ENCODE data around the gene RSBN1L.
A peak's percentile ranks its signal among the peaks of the same experiment; 100 is the strongest.
"Not testable (repeated sequence)": the region's sequence is repeated elsewhere in the genome, so short reads cannot be mapped to it uniquely, and the experiment has no call there.

RSBN1L gene

DNA sequence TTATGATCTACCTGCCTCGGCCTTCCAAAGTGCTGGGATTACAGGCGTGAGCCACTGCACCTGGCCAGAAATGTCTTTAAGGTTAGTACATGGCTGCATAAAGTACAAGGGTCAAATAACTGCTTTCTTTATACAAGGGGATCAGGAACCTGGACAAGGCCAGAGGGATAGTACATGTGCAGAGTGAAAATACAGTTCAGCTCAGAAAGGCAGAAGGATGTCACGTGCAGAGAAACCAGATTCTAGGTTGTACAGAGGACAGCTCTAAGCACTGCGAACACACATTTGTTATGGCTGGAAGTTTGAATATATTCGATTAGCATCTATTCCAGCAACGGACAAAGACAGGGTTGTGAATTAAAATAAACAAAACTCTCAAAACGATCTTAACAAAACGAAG is 6.0 kb upstream of the RSBN1L start:
- no peak for DNase-seq

DNA sequence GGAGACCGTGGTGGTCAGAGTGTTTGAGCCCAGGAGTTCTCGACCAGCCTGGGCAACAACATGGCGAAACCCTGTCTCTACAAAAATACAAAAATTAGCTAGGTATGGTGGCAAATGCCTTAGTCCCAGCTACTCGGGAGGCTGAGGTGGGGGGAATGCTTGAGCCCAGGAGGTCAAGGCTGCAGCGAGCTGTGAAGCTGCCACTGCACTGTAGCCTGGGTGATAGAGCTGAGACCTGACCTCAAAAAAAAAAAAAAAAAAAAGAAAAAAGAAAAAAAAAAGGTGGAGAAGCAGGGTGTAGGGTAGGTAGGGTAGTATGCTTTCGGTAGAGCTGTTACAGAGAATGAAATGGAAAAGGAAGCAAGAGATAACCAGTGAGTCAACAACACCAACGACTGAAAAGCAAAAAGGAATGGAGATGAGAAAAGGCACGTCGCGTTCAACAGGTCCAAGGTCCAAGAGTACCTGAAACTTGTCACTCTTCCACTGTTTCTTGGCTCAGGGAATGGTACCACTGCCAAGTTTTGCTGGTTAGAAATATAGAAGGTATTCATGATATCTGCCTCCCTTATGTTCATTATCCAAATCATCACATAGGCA is 4.3 kb upstream of the RSBN1L start:
- DNase-seq = no peak

GRCh38 chr7:77693830-77694583 is 2.3 kb upstream of the RSBN1L start:
- DNase-seq = no peak

GRCh38 chr7:77696643-77697534 is 630 bp downstream of the RSBN1L start:
- DNase-seq = peak; percentile 26 to 56

- DNase-seq = peak in 1 of 2 donors; percentile 28
Measured at GRCh38 chr7:77697535-77697831, 1.2 kb downstream of the RSBN1L start.

- no peak for DNase-seq
Measured at GRCh38 chr7:77698042-77698625, 1.9 kb downstream of the RSBN1L start.

GRCh38 chr7:77699056-77699455 is 2.8 kb downstream of the RSBN1L start:
- no peak for DNase-seq

DNA sequence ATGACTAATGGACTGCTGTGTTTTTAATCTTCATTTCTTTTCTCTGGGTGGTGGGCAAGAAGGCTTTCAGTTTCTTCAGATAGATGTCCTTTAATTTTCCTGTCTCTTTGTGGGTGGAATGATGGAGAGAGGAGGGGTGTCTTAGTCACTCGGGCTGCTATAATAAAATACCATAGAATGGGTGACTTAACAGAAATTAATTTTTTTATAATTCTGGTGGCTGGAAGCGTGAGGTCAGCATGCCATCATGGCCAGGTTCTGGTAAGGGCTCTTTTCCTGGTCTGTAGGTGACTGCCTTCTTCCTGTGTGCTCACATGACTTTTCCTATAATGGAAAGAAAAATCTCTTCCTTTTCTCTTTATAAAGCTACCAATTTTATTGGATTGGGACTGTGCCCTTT is 6.3 kb downstream of the RSBN1L start:
- DNase-seq = no peak

GRCh38 chr7:77702968-77703472 is 6.8 kb downstream of the RSBN1L start:
- no peak for DNase-seq

- DNase-seq = not testable (repeated sequence)
Measured at GRCh38 chr7:77703669-77704068, 7.4 kb downstream of the RSBN1L start.

GRCh38 chr7:77707504-77707992 is 11.3 kb downstream of the RSBN1L start:
- DNase-seq = no peak

GRCh38 chr7:77710067-77710466 is 13.8 kb downstream of the RSBN1L start:
- no peak for DNase-seq

DNA sequence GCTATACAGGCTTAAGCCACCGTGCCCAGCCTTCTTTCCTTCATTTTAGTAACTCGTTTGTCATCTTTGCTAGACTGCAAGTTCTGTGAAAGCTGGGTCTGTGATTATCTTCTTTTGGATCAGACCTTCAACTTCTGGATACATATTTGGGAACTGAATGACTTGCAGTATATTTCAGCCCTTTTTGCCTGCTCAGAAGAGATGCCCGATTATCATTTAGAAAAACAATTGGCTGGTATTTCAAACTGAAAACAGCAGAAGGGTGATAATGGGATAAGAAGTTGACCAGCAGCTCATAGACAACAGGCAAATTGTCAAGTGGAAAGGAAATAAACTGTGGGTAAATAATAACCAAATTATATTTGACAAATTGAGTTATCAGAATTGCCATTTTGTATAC is 14.6 kb downstream of the RSBN1L start:
- DNase-seq = no peak

GRCh38 chr7:77714195-77714594 is 17.9 kb downstream of the RSBN1L start:
- no peak for DNase-seq

DNA sequence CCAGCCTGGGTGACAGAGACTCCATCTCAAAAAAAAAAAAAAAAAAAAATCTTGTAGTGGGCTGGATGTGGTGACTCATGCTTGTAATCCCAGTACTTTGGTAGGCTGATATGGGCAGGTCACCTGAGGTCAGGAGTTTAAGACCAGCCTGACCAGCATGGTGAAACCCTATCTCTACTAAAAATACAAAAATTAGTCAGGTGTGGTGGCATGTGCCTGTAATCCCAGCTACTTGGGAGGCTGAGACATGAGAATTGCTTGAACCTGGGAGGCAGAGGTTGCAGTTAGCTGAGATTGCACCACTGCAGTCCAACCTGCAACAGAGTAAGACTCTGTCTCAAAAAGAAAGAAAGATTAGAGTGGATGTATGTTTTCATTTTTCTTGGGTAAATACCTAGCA is 18.7 kb downstream of the RSBN1L start:
- DNase-seq = not testable (repeated sequence)

- no peak for DNase-seq
Measured at GRCh38 chr7:77716804-77717203, 20.5 kb downstream of the RSBN1L start.

DNA sequence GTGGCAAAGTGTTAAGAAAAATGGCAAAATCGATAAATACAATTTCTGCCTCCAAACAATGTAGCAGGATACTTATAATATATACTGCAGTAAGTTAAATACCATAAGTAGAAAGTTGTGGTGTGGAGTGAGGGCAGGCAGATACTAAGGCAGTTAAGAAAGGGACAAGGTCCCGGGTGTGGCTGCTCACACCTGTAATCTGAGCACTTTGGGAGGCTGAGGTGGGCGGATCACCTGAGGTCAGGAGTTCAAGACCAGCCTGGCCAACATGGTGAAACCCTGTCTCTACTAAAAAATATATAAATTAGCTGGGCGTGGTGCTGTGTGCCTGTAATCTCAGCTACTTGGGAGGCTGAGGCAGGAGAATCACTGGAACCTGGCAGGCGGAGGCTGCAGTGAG is 21.3 kb downstream of the RSBN1L start:
- not testable (repeated sequence) for DNase-seq

DNA sequence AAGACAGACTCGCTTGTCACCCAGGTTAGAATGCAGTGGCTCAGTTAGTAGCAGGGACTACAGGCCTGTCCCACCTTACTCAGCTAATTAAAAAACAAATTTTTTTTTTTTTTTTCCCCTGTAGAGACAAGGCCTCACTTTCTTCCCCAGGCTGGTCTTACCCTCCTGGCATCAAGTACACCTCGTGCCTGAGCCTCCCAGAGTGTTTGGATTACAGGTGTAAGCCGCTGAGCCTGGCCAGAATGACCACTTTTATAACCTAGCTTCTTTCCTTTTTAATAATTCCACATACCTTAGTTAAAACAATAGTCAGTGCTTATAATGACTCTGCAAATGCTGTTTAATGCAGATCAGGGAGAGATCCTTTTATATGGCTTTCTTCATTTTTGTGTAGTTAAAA is 31.3 kb downstream of the RSBN1L start:
- no peak for DNase-seq

DNA sequence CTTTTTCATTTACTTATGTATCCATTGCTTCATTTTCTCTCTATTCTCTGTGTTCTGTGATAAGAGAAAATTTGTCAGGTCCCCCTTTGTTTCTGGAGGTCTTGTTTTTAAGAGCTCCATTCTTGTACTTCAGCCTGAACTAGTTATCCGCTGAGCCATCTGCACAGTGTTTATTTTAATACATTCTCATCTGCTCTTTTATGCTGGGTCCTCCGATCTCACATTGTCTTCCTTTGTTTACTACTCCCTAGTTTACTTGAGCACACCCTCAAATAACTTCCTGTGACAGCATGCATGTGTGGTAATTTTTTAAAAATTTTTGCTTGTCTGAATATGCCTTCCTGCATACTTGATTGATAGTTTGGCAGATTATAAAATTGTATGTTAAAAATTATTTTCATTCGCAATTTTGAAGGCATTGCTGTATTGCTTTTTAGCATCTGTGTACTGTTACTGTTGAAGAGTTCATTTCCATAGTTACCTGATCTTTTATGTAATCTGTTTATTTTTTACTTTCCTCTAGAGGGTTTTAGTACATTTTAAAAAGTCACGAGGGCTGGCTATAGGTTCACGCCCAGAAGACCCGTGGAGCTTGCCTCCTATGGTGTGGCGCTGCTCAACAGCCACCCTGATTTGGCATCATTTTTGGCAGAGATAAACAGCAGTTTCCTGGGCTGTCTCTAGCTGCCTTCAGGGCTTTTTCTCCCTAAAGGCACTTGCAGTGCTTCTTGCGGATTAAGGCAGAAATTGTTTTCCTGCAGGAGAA is 31.9 kb downstream of the RSBN1L start:
- DNase-seq = peak in 1 of 2 donors; percentile 23

DNA sequence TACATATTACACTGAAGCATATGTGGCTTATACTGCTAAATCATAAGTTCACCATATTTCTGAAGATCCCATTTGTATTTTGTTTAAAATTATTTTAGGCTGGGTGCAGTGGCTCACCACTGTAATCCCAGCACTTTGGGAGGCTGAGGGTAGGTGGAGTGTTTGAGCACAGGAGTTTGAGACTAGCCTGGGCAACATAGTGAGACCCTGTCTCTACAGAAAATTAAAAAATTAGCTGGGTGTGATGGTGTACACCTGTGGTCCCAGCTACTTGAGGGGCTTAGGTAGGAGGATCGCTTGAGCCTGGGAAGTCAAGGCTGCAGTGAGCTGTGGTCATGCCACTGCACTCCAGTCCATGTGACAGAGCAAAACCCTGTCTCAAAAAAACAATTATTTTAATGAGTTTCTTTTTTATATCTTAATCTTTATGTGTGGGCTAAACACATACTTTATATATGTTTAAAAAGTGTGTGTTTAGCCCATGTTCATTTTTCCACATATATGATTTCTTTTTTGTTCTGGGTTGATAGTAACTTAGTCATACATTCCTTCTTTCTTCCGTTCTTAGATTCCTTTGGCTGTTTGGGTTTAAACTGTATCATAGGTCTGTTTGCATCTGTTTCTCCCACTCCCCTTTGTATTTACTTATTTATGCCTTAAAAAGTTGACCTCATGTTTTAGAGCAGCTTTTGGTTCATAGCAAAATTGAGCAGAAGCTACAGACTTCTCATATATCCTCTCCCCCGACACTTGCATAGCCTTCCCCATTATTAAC is 33.5 kb downstream of the RSBN1L start:
- no peak for DNase-seq

GRCh38 chr7:77731716-77732115 is 35.5 kb downstream of the RSBN1L start:
- DNase-seq = no peak
